Testis (tissue), 2 donors: ENCODE results near the gene CWF19L2.

ENCODE experiments used
- POLR2A ChIP-seq: fragments of 450-650 bp; IDR thresholded peaks from one replicate; pipeline ENCODE4 v1.6.1; 2017; ENCODE audit warnings: antibody characterized with exemption, mild to moderate bottlenecking, moderate library complexity
- TF ChIP-seq, protein P1 (sequence below), 3 experiments: fragments of 450-650 bp in 2 of 3; fragments of 200-600 bp in 1 of 3; sonication (generic) in 1 of 3; IDR thresholded peaks; one replicate each; pipeline ENCODE4 v1.5.1; 2016 to 2019; ENCODE audit warnings: antibody characterized with exemption in 3 of 3, mild to moderate bottlenecking in 2 of 3, moderate library complexity in 1 of 3

DNA sequence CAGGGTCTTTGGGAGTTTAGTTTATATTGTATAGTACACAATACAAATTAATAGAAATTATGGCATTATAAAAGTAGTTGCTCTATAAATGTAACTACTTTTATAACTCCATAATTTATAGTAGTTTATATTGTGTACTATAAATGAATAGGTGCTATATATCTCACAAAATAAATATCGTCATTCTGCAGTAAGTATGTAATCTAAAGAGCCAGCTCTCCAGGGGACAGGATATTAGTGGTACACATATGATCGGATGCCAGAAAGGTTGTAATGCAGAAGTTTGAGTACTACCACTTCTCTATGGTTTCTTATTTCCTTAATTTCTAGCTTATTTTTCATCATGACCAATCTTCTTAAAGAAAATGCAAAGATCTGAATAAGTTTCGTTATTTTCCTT lies 20.2 kb upstream of the CWF19L2 start:
- TF ChIP-seq, protein P1, sequence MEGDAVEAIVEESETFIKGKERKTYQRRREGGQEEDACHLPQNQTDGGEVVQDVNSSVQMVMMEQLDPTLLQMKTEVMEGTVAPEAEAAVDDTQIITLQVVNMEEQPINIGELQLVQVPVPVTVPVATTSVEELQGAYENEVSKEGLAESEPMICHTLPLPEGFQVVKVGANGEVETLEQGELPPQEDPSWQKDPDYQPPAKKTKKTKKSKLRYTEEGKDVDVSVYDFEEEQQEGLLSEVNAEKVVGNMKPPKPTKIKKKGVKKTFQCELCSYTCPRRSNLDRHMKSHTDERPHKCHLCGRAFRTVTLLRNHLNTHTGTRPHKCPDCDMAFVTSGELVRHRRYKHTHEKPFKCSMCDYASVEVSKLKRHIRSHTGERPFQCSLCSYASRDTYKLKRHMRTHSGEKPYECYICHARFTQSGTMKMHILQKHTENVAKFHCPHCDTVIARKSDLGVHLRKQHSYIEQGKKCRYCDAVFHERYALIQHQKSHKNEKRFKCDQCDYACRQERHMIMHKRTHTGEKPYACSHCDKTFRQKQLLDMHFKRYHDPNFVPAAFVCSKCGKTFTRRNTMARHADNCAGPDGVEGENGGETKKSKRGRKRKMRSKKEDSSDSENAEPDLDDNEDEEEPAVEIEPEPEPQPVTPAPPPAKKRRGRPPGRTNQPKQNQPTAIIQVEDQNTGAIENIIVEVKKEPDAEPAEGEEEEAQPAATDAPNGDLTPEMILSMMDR (IDR thresholded peaks at IDR 0.05), result no peak
- TF ChIP-seq POLR2A, result no peak
